HEK293 (cell line): Measurements from ENCODE around the gene SBSN.

ENCODE experiments used
- BCL6B ChIP-seq: fragments of 450-650 bp; formaldehyde crosslinking; IDR thresholded peaks from 2 replicates; pipeline ENCODE4 v1.5.1; 2017; ENCODE audit warnings: missing biosample characterization, missing genetic modification characterization
- GLI2 ChIP-seq: fragments of 450-650 bp; formaldehyde crosslinking; IDR thresholded peaks from 2 replicates; pipeline ENCODE4; 2017; ENCODE audit warnings: missing biosample characterization, missing genetic modification characterization, low read depth, borderline replicate concordance
- GLI4 ChIP-seq: fragments of 450-650 bp; formaldehyde crosslinking; IDR thresholded peaks from 2 replicates; pipeline ENCODE4 v1.5.1; 2016; ENCODE audit warnings: missing biosample characterization, missing genetic modification characterization
- HOXA7 ChIP-seq: sonication (generic); formaldehyde crosslinking; IDR thresholded peaks from 2 replicates; pipeline ENCODE4 v1.8.1; 2022; ENCODE audit warnings: missing genetic modification reagents, borderline replicate concordance
- HOXC10 ChIP-seq: sonication (generic); formaldehyde crosslinking; IDR thresholded peaks from 2 replicates; pipeline ENCODE4 v1.8.1; 2023; ENCODE audit warnings: mild to moderate bottlenecking, missing genetic modification reagents
- IKZF3 ChIP-seq: fragments of 450-650 bp; IDR thresholded peaks from 2 replicates; pipeline ENCODE4 v1.5.0; 2018; ENCODE audit warnings: missing biosample characterization, mild to moderate bottlenecking, missing genetic modification characterization, moderate library complexity
- KLF17 ChIP-seq: fragments of 450-650 bp; formaldehyde crosslinking; IDR thresholded peaks from 2 replicates; pipeline ENCODE4 v1.5.1; 2016; ENCODE audit warnings: missing biosample characterization, missing genetic modification characterization
- OVOL3 ChIP-seq: fragments of 450-650 bp; formaldehyde crosslinking; IDR thresholded peaks from 2 replicates; pipeline ENCODE4 v1.5.1; 2016; ENCODE audit warnings: missing biosample characterization, missing genetic modification characterization
- PRDM10 ChIP-seq: fragments of 450-650 bp; formaldehyde crosslinking; IDR thresholded peaks from 2 replicates; pipeline ENCODE4 v1.5.1; 2016; ENCODE audit warnings: missing biosample characterization, missing genetic modification characterization
- SP7 ChIP-seq: fragments of 450-650 bp; formaldehyde crosslinking; IDR thresholded peaks from 2 replicates; pipeline ENCODE4 v1.5.1; 2016; ENCODE audit warnings: missing biosample characterization, missing genetic modification characterization
- YY1 ChIP-seq: fragments of 450-650 bp; formaldehyde crosslinking; IDR thresholded peaks from 2 replicates; pipeline ENCODE4 v1.5.1; 2018; ENCODE audit warnings: missing biosample characterization, missing genetic modification characterization
- ZBTB11 ChIP-seq: fragments of 450-650 bp; formaldehyde crosslinking; conservative IDR thresholded peaks from 2 replicates; pipeline ENCODE4 v1.5.1; 2016; ENCODE audit warnings: low read depth, missing biosample characterization, missing genetic modification characterization
- ZBTB17 ChIP-seq: fragments of 450-650 bp; formaldehyde crosslinking; IDR thresholded peaks from 2 replicates; pipeline ENCODE4 v1.5.1; 2016; ENCODE audit warnings: missing biosample characterization, missing genetic modification characterization
- ZBTB49 ChIP-seq: fragments of 450-650 bp; formaldehyde crosslinking; IDR thresholded peaks from 2 replicates; pipeline ENCODE4 v1.5.1; 2016; ENCODE audit warnings: missing biosample characterization, missing genetic modification characterization, low read depth
- ZBTB7A ChIP-seq: fragments of 450-650 bp; formaldehyde crosslinking; IDR thresholded peaks from 2 replicates; pipeline ENCODE4 v1.5.1; 2016; ENCODE audit warnings: low read depth, missing biosample characterization, missing genetic modification characterization
- ZEB2 ChIP-seq: fragments of 450-650 bp; formaldehyde crosslinking; IDR thresholded peaks from 2 replicates; pipeline ENCODE4 v1.5.1; 2016; ENCODE audit warnings: missing biosample characterization, missing genetic modification characterization
- ZNF112 ChIP-seq: fragments of 450-650 bp; formaldehyde crosslinking; IDR thresholded peaks from 2 replicates; pipeline ENCODE4 v1.5.0; 2017; ENCODE audit warnings: missing biosample characterization, missing genetic modification characterization
- ZNF155 ChIP-seq: fragments of 450-650 bp; formaldehyde crosslinking; IDR thresholded peaks from 2 replicates; pipeline ENCODE4 v1.5.1; 2016; ENCODE audit warnings: missing biosample characterization, missing genetic modification characterization
- ZNF473 ChIP-seq: fragments of 450-650 bp; formaldehyde crosslinking; IDR thresholded peaks from 2 replicates; pipeline ENCODE4 v1.5.1; 2017; ENCODE audit warnings: missing biosample characterization, missing genetic modification characterization
- ZNF514 ChIP-seq: fragments of 450-650 bp; formaldehyde crosslinking; IDR thresholded peaks from 2 replicates; pipeline ENCODE4 v1.5.1; 2016; ENCODE audit warnings: missing biosample characterization, missing genetic modification characterization
- ZNF530 ChIP-seq: fragments of 450-650 bp; formaldehyde crosslinking; IDR thresholded peaks from 2 replicates; pipeline ENCODE4 v1.5.1; 2016; ENCODE audit warnings: low read depth, missing biosample characterization, missing genetic modification characterization
- ZNF544 ChIP-seq: fragments of 450-650 bp; formaldehyde crosslinking; IDR thresholded peaks from 2 replicates; pipeline ENCODE4 v1.5.0; 2017; ENCODE audit warnings: missing biosample characterization, missing genetic modification characterization
- ZNF670 ChIP-seq: fragments of 450-650 bp; formaldehyde crosslinking; IDR thresholded peaks from 2 replicates; pipeline ENCODE4 v1.5.1; 2016; ENCODE audit warnings: missing biosample characterization, missing genetic modification characterization, low read depth
- ZNF704 ChIP-seq: fragments of 450-650 bp; formaldehyde crosslinking; IDR thresholded peaks from 2 replicates; pipeline ENCODE4 v1.5.1; 2016; ENCODE audit warnings: missing biosample characterization, missing genetic modification characterization
- ZNF776 ChIP-seq: fragments of 450-650 bp; formaldehyde crosslinking; IDR thresholded peaks from 2 replicates; pipeline ENCODE4 v1.5.0; 2017; ENCODE audit warnings: missing biosample characterization, missing genetic modification characterization, borderline replicate concordance
- ZSCAN4 ChIP-seq: fragments of 450-650 bp; formaldehyde crosslinking; IDR thresholded peaks from 2 replicates; pipeline ENCODE4 v1.5.1; 2017; ENCODE audit warnings: missing biosample characterization, missing genetic modification characterization

SBSN gene

GRCh38 chr19:35509018-35509652 is 19.0 kb downstream of the SBSN start (continued):
- TF ChIP-seq ZBTB11 (tag by site-specific recombination) (peak; percentile 93), HOXA7 (CRISPR knock-in tag) (no peak), ZNF530 (tag by site-specific recombination) (no peak), SP7 (tag by site-specific recombination) (no peak), KLF17 (tag by site-specific recombination) (no peak), ZNF670 (no peak), BCL6B (tag by site-specific recombination) (no peak), HOXC10 (no peak), GLI4 (tag by site-specific recombination) (no peak), GLI2 (tag by site-specific recombination) (no peak), YY1 (no peak), ZSCAN4 (tag by site-specific recombination) (no peak), ZNF155 (no peak), PRDM10 (tag by site-specific recombination) (peak; percentile 96), OVOL3 (no peak), ZBTB49 (tag by site-specific recombination) (no peak), ZBTB7A (no peak; the same call in 1 of the 2 replicates), ZNF776 (tag by site-specific recombination) (no peak), ZEB2 (tag by site-specific recombination) (peak; percentile 23; the same call in 1 of the 2 replicates), ZNF473 (tag by site-specific recombination) (no peak), ZNF704 (tag by site-specific recombination) (no peak), ZNF544 (tag by site-specific recombination) (no peak), ZNF514 (tag by site-specific recombination) (no peak), ZNF112 (tag by site-specific recombination) (no peak), IKZF3 (tag by site-specific recombination) (no peak), ZBTB17 (tag by site-specific recombination) (peak; percentile 82)
